Activated CD4-positive, alpha-beta T cell treated with anti-CD3 and anti-CD28 coated beads for 24 hours (primary cell): Measurements from ENCODE around the gene BRD9.
"Not testable (repeated sequence)": the region's sequence is repeated elsewhere in the genome, so short reads cannot be mapped to it uniquely, and the experiment has no call there.

Experiments
- DNase-seq, 2 donors: peaks; one replicate each; pipeline ENCODE4 v3.0.0-alpha.2; 2020; ENCODE audit warnings: low read depth in 2 of 2

BRD9 gene

GRCh38 chr5:902129-902916 is 9.7 kb upstream of the BRD9 start:
- no peak for DNase-seq

- no peak for DNase-seq
These were observed 8.2 kb upstream of the BRD9 start for GRCh38 chr5:900781-901180.

DNA sequence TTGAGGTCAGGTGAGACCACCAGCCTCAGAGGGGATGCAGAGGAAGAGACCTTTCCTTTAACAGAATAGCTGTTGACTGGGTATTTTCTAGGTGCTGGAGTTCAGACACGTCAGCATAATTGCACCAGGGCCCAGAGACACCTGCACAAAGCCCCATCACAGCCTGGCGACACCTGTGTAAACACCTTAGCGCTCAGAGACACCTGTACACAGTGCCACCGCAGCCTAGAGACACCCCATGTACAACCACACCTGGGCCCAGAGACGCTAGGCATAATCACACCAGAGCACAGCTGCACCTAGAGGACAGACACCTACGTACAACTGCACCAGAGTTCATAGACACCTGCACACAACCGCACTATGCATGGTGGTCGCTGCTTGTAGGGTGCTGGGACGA is 1.1 kb upstream of the BRD9 start:
- DNase-seq, result no peak

GRCh38 chr5:893137-893506 is 521 bp upstream of the BRD9 start:
- DNase-seq, result no peak

- no peak for DNase-seq
These were observed 686 bp downstream of the BRD9 start for GRCh38 chr5:891837-892393.

DNA sequence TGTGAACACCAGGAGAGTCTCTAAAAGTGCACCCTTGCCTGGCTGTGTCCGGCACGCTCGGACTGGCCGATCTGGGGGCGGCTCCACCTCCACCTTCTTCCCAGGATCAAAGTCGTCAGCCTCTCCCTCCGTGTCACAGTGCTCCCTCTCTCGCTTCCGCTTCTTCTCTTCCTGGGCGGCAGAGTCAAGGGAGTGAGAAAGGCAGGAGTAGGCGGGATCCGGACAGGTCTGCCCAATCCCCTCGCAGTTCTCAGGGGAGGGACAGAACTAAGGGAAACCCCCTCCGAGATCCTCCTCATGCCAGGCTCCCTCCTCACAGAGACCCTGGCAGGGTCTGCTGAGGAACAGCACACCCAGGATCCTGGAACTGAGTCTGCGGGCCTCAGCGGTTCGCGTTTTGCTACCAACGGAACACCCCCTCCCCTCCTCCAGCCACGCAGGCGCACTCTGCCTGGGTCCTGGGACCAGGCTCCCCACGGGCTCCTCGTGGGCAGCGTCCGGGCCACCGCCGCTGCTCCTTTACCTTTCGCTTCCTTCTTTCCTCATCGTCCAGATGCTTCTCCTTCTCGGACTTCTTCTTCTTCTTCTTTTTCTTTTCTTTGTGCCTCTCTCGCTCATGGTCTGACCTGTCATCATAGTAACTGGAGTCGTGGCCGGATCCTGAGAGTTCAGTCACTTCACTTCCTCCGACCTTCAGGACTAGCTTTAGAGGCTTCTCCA is 1.3 kb downstream of the BRD9 start:
- DNase-seq, result no peak

DNA sequence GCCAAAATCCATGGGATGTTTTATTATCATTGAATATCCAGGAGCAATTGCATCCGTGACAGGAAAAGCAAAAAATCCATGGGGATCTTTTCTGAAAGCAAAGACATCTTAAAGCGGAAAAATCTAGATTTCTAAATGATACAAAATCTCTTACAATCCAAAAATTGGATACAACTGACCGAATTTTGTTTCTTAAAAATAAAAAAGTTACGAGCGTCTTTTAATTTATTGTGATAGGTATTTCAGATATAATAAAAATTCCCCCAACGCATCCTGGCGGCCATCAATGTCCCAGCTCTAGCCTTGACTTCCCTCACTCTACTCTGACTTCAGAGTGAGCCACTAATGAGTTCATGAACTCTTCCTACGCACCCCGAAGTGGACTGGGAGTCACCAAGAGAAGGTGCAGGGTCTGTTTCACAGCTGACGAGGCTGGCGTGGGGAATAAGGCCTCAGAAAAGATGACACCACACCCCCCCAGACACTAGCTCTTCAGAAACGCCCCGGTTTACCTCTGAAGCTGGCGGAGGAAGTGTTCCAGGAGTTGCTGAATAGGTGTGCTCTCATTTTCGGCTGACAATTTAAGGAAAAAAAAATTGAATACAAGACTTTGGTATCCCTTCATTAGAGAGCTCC is 3.4 kb downstream of the BRD9 start:
- no peak for DNase-seq

- DNase-seq, result no peak
These were observed 4.0 kb downstream of the BRD9 start for GRCh38 chr5:888638-889035.

DNA sequence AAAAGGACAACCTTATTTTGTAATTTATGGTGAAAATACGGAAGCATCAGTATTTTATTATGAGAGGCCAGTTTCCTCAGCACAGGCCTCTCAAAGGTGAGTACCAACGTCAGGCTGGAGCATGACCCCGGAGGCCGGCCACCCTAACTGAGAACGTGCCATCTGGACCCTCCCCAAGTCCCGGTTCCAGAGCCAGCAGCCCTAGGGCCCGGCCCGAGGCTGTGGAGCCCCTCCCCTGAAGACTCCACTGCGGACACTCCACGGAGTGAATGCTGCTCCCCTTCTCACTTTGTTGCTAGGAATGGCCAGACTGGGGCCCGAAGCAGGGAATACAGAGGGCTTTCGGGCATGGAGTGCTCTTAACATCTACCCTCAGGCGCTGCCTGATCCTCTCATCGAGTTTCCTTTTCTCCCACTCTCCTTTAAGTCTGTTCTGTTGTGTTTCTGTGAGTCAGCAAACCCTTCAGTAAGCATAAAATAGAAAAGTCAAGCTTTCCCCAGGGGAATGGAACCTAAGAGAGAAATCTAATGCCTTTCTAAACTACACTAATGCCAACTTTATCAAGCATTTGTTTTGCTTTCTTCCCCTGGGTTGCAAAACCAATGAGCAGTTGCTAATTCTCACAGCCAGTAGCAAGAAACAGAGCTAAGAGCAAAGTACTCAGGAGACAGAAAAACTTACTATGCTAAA is 4.5 kb downstream of the BRD9 start:
- no peak for DNase-seq

DNA sequence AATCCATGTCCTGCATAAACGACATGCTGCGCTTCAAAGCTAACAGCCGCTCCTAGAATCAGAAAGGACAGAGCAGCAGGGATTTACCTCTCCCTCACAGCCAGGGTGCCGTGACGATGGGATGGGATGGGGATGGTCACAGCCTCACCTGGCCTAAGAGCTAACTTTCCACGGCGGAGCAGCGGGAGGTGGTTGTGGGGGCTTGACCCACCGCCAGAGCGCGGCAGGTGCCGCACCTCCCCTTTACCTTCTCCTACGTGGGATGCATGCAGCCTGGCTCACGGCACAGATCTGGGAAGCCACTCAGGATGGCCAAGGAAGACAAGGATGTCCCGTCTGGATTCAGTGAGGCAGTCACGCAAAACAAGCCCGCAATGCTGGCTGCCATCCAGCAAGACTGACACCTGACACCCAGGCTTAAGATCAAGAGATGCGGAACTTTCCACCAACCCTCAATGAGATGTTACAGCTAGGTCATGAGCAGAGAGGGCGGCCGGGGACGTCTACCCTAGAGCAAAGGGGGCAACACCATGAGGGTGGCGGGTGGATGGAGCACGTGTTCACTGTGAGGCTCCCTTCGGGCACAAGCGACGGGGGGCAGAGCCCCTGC is 5.8 kb downstream of the BRD9 start:
- no peak for DNase-seq

- no peak for DNase-seq
These were observed 6.6 kb downstream of the BRD9 start for GRCh38 chr5:886036-886435.

DNA sequence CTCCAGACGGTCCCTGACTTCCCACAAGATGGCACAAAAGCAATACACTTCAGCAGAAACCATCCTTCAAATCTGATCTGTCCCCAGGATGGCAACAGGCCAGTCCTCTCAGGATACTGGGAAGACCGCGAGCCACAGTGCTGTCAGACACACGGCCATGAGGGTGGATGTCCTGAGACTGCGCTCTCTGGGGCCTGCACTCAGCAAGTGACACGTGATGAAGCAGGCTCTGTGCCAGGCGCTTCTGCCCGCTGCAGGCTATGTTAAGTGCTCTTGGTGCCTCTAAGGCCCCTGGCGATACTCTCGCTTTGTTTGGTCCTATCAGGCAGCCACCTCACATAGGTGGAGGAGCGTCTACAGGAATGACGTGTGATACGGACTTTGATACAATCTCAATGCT is 7.1 kb downstream of the BRD9 start:
- no peak for DNase-seq

DNA sequence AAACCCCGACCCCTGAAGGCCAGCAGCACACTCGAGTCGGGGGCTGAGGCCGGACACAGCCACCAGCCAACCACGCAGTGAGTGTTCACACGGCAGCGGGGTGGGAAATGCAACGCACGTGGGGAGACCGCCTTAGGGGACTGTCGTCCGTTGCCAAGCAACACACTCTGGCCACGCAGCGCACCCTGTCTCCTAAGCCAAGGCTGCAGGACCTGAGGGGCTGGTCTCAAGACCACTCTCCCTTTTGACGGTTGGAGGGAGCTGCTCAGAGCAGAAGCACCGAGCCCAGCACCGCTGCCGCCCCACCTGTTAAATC is 7.5 kb downstream of the BRD9 start:
- DNase-seq, result no peak

DNA sequence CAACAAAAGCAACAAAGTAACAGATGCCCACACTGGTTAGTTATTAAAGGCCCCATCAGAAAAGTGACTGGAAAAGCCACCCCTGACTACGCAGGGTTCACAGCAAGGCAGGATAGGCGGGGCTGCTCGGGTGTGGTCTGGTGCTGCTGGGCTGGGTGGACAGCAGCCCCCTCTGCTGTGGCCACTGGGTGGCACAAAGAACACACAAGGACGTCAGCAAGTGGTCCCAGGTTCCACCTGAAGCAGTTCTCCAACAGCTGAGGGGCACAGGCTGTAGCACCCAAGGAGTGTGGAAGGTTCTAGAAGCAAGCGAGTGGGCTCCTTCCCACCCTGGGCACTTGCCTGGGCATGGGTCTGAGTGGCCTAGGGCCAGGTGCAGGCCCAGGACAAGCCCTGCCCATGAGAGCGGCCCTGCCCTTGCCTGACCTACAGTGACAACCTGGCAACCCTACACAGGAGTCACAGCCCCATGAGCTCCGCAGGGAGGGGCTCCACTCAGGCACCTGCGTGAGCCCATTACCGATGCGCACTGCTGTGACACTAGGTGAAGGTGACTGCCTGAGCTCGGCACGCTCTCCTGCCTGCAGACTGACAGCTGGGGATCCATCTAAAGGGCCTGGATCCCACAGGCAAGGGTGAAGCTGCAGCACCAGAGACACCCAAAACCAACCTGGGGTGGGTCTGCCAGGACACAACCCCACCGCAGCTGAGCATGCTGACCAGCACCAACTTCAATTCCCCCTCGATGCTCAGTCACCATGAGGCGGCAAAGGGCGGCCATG is 8.1 kb downstream of the BRD9 start:
- DNase-seq, result no peak

GRCh38 chr5:883475-884181 is 9.0 kb downstream of the BRD9 start:
- no peak for DNase-seq

GRCh38 chr5:882253-883183 is 10.1 kb downstream of the BRD9 start:
- no peak for DNase-seq

DNA sequence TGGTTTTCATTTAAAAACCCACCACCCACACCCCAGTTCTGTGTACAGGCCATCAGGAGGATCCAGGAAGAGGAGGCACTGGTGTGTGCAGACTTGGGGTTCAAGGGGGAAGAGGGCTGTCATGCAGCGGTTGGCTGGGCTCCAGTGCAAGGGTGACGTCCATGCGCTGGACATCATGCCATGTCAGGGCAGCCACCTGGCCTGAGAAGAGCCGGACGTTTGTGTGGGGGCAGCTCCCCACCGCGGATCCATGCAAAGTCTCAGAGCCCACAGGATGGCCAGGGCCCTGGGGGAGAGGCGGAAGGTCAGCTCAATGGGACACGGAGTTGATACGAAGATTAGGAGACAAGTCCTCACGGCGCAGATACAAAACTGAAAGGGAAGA is 11.1 kb downstream of the BRD9 start:
- DNase-seq, result no peak

DNA sequence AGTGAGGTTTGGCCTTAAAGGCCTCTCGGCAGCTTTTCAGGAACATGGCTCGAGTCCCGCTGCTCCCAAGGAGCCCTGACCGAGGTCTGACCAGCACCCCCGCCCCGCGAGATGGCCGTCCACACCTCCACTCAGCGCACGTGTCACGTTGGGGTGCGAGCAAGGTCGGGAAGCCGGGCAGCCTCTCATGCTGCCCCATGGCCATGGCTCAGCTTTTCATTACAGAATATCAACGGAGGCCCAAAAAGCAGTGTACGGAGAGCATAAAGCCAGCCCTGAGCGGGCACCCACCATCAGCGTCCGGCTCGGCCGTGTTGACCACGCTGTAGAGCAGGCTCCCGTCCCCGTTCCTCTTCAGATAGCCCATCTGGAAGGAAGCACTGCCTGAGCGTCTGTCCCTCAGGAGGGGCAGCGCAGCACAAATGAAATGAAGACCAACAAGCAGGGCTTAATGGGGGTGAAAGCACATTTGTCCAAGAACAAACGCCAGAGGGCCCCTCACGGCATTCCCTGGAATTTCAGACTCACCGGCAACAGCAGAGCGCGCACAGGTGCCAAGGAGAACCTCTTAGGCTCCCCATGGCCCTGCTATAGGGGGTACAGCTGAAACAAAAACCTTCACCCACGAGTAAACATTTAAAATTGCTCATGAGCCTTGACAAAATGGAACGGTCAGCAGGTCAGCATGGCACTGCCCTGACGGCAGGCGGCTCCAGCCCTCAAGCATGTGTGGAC is 11.6 kb downstream of the BRD9 start:
- DNase-seq, result no peak

GRCh38 chr5:878677-879076 is 13.9 kb downstream of the BRD9 start:
- not testable (repeated sequence) for DNase-seq
